ENCODE results near the gene MGAT4A. TPM values are rescaled to one million over a fixed set of nuclear protein-coding genes. Genes with fewer than 3 reads are reported as not detected.

MGAT4A gene
- total RNA-seq, 2 experiments from 2014 or later = 200 to 204 TPM

DNA sequence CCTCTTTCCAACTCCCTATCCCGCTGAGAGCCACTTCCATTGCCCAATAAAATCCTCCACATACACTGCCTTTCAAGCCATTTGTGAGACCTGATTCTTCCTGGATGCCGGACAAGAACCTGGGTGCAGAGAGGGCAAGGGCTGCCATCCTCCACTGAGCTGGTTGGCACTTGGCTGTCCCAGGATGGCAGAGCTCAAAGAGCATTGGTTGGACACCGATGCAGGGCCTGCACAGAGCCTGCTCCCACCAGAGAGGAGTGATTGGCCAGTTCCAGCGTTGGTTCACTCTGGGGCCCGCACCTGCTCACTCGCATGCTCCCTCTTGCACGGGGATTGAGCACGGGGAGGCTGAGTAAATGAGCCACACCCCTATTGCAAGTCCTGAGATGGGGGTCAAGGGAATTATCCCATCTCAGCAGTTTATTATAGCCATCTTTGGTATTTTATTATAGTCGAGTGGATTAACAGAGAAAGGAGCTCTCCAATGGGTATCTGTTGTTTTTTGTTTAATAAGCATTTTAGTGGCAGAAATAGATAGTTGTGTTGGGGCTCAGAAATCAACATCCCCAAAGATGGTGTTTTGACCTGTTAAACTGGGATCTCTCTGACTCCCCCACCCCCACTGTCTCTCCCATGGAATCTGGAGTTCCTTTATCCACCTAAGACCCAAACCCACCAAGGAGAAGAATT lies 19.8 kb upstream of the MGAT4A start:
- DNase-seq (no peak), ATAC-seq (ENCODE audit: poor library complexity) (no peak)
- no peaks in the 10 kb centered on the region for H3K27me3 Mint-ChIP-seq
- Histone ChIP-seq H3K4me1 (ENCODE audit: insufficient read depth, low read length) (peaks cover 36% of the 10 kb centered on the region), H3K36me3 (ENCODE audit: insufficient read depth, low read length) (no peaks in the 10 kb centered on the region), H3K27ac (ENCODE audit: low read depth in 1 of 2, low read length in 2 of 2) (no peak overlapping the region), H3K4me3 (ENCODE audit: low read length) (no peak overlapping the region), H3K27me3 (ENCODE audit: control insufficient read depth in 1 of 2, insufficient read depth in 2 of 2, low read length in 2 of 2) (no peaks in the 10 kb centered on the region), H3K9me3 (ENCODE audit: control insufficient read depth in 1 of 2, insufficient read depth in 1 of 2, low read length in 2 of 2) (no peaks in the 10 kb centered on the region)
- intact Hi-C loops (cut with DNase I, micrococcal nuclease) = no loop called here
- no peak overlapping the region for H3K27ac Mint-ChIP-seq
- ChIA-PET POLR2A (interaction anchor here (1.4 kb wide), 1 partner anchor 21 kb away, joined by 4 read pairs; no protein-coding TSS in a partner anchor), CTCF (no interaction called here)
- TF ChIP-seq, protein P1, sequence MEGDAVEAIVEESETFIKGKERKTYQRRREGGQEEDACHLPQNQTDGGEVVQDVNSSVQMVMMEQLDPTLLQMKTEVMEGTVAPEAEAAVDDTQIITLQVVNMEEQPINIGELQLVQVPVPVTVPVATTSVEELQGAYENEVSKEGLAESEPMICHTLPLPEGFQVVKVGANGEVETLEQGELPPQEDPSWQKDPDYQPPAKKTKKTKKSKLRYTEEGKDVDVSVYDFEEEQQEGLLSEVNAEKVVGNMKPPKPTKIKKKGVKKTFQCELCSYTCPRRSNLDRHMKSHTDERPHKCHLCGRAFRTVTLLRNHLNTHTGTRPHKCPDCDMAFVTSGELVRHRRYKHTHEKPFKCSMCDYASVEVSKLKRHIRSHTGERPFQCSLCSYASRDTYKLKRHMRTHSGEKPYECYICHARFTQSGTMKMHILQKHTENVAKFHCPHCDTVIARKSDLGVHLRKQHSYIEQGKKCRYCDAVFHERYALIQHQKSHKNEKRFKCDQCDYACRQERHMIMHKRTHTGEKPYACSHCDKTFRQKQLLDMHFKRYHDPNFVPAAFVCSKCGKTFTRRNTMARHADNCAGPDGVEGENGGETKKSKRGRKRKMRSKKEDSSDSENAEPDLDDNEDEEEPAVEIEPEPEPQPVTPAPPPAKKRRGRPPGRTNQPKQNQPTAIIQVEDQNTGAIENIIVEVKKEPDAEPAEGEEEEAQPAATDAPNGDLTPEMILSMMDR (IDR thresholded peaks at IDR 0.05) = no peak
- no peak overlapping the region for H3K4me3 Mint-ChIP-seq
- peaks cover 55% of the 10 kb centered on the region for H3K4me1 Mint-ChIP-seq (ENCODE audit: low read depth)
- no peaks in the 10 kb centered on the region for H3K9me3 Mint-ChIP-seq
- H3K36me3 Mint-ChIP-seq (ENCODE audit: low read depth) = no peaks in the 10 kb centered on the region

DNA sequence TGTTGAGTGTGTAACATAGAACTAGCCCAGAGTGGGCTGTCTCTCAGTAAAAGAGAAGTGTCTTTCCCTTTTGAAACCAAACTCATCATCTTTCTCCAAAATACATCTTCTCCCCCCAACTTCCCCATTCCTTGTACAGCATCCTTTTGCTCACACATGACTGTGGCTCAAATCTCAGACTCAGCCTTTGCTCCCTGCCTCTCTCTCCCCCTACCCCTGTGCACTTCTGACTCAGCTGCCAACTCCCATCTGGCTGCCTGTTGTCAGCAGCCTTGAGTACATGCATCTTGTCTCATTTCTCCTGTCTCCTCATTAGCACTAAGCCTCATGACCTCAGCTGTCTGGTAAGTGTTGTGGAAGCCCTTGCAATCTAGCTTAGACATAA lies 18.1 kb upstream of the MGAT4A start:
- no peaks in the 10 kb centered on the region for H3K36me3 ChIP-seq (ENCODE audit: insufficient read depth, low read length)
- no peak overlapping the region for H3K4me3 ChIP-seq (ENCODE audit: low read length)
- H3K27ac ChIP-seq (ENCODE audit: low read depth in 1 of 2, low read length in 2 of 2) = no peak overlapping the region
- ChIA-PET CTCF (no interaction called here), POLR2A (interaction anchor here (1.4 kb wide), 1 partner anchor 22 kb away, joined by 4 read pairs; no protein-coding TSS in a partner anchor)
- H3K4me1 Mint-ChIP-seq (ENCODE audit: low read depth) = peaks cover 57% of the 10 kb centered on the region
- ATAC-seq (ENCODE audit: poor library complexity) = peak; percentile 37
- H3K4me1 ChIP-seq (ENCODE audit: insufficient read depth, low read length) = peaks cover 47% of the 10 kb centered on the region
- intact Hi-C loops (cut with DNase I, micrococcal nuclease) = no loop called here
- H3K4me3 Mint-ChIP-seq = no peak overlapping the region
- TF ChIP-seq, protein P1 (IDR thresholded peaks at IDR 0.05) = no peak
- peak in 2 of 14 experiments; percentile 61 to 73 for DNase-seq
- peaks cover 0 to 5% of the 10 kb centered on the region in 2 experiments for H3K9me3 ChIP-seq (ENCODE audit: control insufficient read depth in 1 of 2, insufficient read depth in 1 of 2, low read length in 2 of 2)
- H3K27me3 ChIP-seq (ENCODE audit: control insufficient read depth in 1 of 2, insufficient read depth in 2 of 2, low read length in 2 of 2) = no peaks in the 10 kb centered on the region
- H3K27ac Mint-ChIP-seq = no peak overlapping the region
- no peaks in the 10 kb centered on the region for H3K36me3 Mint-ChIP-seq (ENCODE audit: low read depth)
- H3K27me3 Mint-ChIP-seq = no peaks in the 10 kb centered on the region
- no peaks in the 10 kb centered on the region for H3K9me3 Mint-ChIP-seq

DNA sequence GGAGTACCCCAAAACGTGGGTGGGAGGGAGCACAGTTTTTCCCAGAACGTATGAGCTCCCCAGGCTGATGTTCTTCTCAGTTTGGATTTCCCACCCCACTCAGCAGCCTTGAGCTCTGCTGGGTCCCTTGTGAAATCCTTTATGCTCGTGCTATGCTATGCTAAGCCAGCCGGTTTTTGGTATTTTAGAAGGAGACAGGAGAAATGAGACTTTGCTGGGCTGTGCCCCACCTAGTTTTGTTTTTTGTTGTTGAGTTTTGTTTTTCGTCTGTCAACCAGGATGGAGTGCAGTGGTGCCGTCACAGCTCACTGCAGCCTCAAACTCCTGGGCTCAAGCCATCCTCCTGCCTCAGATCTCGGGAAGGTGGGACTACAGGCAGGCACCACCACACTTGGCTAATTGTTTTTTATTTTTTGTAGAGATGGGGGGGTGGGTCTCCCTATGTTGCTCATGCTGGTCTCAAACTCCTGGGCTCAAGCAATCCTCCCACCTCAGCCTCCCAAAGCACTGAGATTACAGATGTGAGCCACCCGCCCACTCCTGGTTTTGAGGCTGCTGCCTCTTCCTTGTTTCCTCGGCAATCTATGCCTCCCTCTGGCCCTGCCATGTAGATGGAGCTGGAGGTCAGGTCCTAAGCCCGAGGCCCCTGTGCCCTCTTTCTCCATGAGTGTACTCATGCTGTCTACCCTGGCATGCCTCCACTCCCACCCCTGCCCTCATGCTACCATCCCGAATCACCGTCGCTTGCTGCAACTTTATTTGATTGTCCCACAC lies 17.5 kb upstream of the MGAT4A start:
- Histone ChIP-seq H3K27ac (ENCODE audit: low read depth in 1 of 2, low read length in 2 of 2) (no peak overlapping the region), H3K9me3 (ENCODE audit: control insufficient read depth in 1 of 2, insufficient read depth in 1 of 2, low read length in 2 of 2) (peaks cover 0 to 5% of the 10 kb centered on the region in 2 experiments), H3K27me3 (ENCODE audit: control insufficient read depth in 1 of 2, insufficient read depth in 2 of 2, low read length in 2 of 2) (no peaks in the 10 kb centered on the region), H3K4me1 (ENCODE audit: insufficient read depth, low read length) (peaks cover 52% of the 10 kb centered on the region), H3K36me3 (ENCODE audit: insufficient read depth, low read length) (no peaks in the 10 kb centered on the region), H3K4me3 (ENCODE audit: low read length) (no peak overlapping the region)
- no peak for ATAC-seq (ENCODE audit: poor library complexity)
- no peak for DNase-seq
- Mint-ChIP-seq H3K27me3 (no peaks in the 10 kb centered on the region), H3K4me3 (no peak overlapping the region), H3K27ac (no peak overlapping the region), H3K4me1 (ENCODE audit: low read depth) (peaks cover 57% of the 10 kb centered on the region), H3K9me3 (no peaks in the 10 kb centered on the region), H3K36me3 (ENCODE audit: low read depth) (no peaks in the 10 kb centered on the region)
- intact Hi-C loops (cut with DNase I, micrococcal nuclease) = no loop called here
- CTCF ChIA-PET = interaction anchor here (1.5 kb wide), 1 partner anchor 9 kb away, joined by 3 read pairs; no protein-coding TSS in a partner anchor
- POLR2A ChIA-PET = interaction anchor here (1.0 to 2.1 kb wide), 7 partner anchors 9 to 56 kb away, joined by 3 to 13 read pairs (median 4); partner anchors contain the start of gene MGAT4A
- TF ChIP-seq, protein P1 (IDR thresholded peaks at IDR 0.05) = no peak
